Activated T-helper 2 cell treated with anti-CD3 and anti-CD28 coated beads, Interferon-gamma antibody, Interleukin-2, Interleukin-4, amounts not matched to agents 10 μg/mL and 5 μg/mL and 100 μg/mL, durations not matched to agents 14 hours and 24 hours and 36 hours (primary cell): ENCODE data around the gene CADM2. TPM values are rescaled to one million over a fixed set of nuclear protein-coding genes. Genes with fewer than 3 reads are reported as not detected.

Experiments
- DNase-seq: peaks from one replicate; pipeline ENCODE4 v3.0.0; 2021; ENCODE audit warnings: low spot score
- H3K27ac Mint-ChIP-seq: one replicate; pipeline ENCODE4 v1.8.0; 2021; ENCODE audit warnings: mixed read lengths
- H3K27me3 Mint-ChIP-seq: one replicate; pipeline ENCODE4 v1.8.0; 2021; ENCODE audit warnings: low read depth, mixed read lengths
- H3K36me3 Mint-ChIP-seq: one replicate; pipeline ENCODE4 v1.8.0; 2021; ENCODE audit warnings: low read depth, mixed read lengths
- H3K4me1 Mint-ChIP-seq: one replicate; pipeline ENCODE4 v1.8.0; 2021; ENCODE audit warnings: low read depth, mixed read lengths
- H3K4me3 Mint-ChIP-seq: one replicate; pipeline ENCODE4 v1.8.0; 2021; ENCODE audit warnings: low read depth, mild to moderate bottlenecking, moderate library complexity, mixed read lengths
- H3K9me3 Mint-ChIP-seq: one replicate; pipeline ENCODE4 v1.8.0; 2021; ENCODE audit warnings: mixed read lengths
- intact Hi-C: fragments of 100-400 bp; cut with micrococcal nuclease; formaldehyde crosslinking; loops from one replicate; pipeline ENCODE4 v1.15.1; 2023
- total RNA-seq: library from RNA; stranded (reverse); gene quantifications from 2 replicates; pipeline ENCODE4 v1.2.3, GENCODE V29; 2022

CADM2 gene
- total RNA-seq, 1 donor from 2014 or later: not detected

DNA sequence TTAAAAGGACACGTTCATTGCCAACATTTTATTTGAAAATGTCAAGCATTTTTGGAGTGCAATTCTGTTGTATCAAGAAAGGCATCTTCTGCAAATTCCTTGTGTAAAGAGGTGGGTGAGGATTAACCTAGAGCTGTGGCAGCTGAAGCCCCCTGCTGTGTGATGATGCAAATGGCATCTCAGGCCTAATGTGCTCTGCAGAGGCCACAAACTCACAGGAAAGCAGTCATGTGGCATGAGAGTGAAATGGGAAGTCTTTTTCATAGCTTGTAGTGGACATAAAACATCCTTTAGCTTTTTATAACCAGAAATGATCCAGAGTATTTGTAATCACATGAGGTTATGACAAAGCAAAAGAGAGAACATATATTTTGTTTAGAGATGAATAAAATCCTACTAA is 6.4 kb downstream of the CADM2 start:
- Mint-ChIP-seq H3K4me3 (no peak overlapping the region), H3K36me3 (no peaks in the 10 kb centered on the region), H3K4me1 (no peaks in the 10 kb centered on the region), H3K27ac (no peak overlapping the region), H3K9me3 (no peaks in the 10 kb centered on the region), H3K27me3 (peaks cover 13% of the 10 kb centered on the region)
- DNase-seq: no peak
- intact Hi-C loops: no loop called here

DNA sequence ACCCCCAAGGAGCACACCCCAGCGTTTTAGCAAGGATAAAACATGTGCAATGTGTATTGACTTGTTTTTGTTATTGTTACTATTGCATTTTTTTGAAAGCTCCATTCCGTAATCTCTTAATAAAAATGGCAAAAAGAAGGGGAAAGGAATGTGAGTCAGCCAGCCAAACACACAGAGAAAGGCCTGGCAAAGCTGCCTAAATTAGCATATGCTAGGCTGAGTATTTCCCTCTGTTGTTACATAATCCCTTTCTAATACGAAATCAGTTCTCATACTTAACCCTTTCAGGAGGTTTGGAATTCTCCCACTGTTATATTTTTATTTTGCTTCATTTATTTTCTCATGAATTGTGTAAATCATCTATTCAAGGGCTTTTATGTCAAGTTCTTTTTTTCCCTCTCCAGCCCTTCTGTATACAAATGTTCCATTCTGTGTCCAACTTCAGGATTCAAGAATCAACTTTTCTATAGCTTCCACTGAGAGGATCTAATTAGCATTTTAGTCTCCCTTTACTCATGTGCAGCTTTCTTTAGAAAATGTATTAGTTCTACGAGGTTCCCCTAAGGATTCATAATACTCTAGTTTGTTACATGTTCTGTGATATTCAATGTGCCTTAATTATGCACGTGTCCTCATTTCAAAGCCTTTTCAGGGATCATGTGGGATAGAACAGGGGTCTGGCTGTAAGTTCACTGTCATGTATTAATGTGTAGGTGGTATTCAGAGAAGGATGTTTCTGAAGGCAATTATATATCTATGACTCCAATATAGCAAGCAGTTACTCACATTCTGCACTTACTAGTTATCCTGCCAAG is 9.2 kb downstream of the CADM2 start:
- Mint-ChIP-seq H3K9me3 (no peaks in the 10 kb centered on the region), H3K27me3 (no peaks in the 10 kb centered on the region), H3K36me3 (no peaks in the 10 kb centered on the region), H3K4me1 (no peaks in the 10 kb centered on the region), H3K4me3 (no peak overlapping the region), H3K27ac (no peak overlapping the region)
- no peak for DNase-seq
- intact Hi-C loops: no loop called here

DNA sequence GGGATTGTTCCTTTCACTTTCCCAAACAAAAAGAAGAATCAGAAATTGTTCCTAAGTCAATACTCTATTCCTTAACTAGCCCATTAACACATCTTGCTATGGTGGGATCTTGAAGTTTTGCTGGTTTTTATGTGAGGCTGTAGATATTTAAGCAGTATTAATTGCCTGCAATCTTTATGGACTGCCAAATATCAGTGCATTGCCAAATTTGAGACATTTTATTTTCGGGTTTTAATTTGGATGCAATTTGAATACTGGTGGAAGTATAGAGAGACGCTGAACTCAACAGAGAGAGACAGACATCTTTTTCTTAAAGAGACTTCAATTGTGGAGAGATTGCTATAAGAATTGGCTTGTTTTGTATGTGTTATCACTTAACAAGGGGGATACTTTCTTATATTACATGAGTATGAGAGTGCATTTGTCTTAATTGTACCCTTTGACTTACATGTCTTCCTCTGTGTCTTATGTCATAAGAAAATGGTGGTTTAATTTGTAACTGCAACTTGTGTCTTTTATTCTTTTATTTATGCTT is 10.0 kb downstream of the CADM2 start:
- intact Hi-C loops: no loop called here
- no peaks in the 10 kb centered on the region for H3K27me3 Mint-ChIP-seq
- H3K4me1 Mint-ChIP-seq: no peaks in the 10 kb centered on the region
- DNase-seq: no peak
- no peaks in the 10 kb centered on the region for H3K9me3 Mint-ChIP-seq
- no peaks in the 10 kb centered on the region for H3K36me3 Mint-ChIP-seq
- no peak overlapping the region for H3K27ac Mint-ChIP-seq
- no peak overlapping the region for H3K4me3 Mint-ChIP-seq

DNA sequence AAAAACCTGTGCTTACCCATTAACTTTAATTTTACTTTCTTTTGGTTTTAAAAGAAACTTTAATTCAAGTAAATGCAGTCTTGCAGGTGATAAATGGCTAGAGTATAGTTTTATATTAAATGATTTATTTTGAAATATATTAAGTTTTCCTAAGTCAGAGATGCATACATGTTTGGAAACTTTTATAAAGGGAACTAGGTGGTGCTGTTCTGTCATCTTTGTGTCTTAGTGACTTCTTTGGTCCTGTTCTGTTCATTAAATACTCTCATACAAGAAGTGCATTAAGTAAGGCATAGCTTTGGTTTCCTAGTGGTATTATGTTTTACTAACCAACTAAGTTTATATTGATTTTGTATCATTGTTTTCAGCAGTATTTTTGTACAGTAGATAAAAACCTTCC is 15.6 kb downstream of the CADM2 start:
- H3K27ac Mint-ChIP-seq: no peak overlapping the region
- DNase-seq: no peak
- H3K27me3 Mint-ChIP-seq: no peaks in the 10 kb centered on the region
- H3K36me3 Mint-ChIP-seq: no peaks in the 10 kb centered on the region
- no peaks in the 10 kb centered on the region for H3K9me3 Mint-ChIP-seq
- H3K4me3 Mint-ChIP-seq: no peak overlapping the region
- intact Hi-C loops: no loop called here
- H3K4me1 Mint-ChIP-seq: no peaks in the 10 kb centered on the region

DNA sequence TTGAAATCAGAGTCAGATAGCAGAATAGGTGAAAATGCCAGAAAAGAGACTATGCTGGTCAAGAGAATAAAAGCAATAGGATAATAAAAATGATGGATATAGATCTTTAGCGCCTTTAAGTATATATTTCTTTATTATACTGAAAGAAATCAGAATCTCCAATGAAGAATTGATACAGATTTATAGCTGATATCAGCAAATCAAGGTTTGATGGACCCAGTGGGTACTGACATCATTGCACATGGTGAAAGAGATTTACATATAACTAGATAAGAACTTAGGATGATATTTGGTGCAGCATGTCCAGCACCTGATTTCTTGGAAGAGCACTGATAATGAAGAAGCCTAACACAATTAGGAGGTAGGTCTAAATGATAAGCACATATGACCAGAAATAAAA is 18.2 kb downstream of the CADM2 start:
- intact Hi-C loops: no loop called here
- Mint-ChIP-seq H3K4me3 (no peak overlapping the region), H3K27me3 (no peaks in the 10 kb centered on the region), H3K27ac (no peak overlapping the region), H3K9me3 (peaks cover 4% of the 10 kb centered on the region), H3K4me1 (no peaks in the 10 kb centered on the region), H3K36me3 (no peaks in the 10 kb centered on the region)
- no peak for DNase-seq

DNA sequence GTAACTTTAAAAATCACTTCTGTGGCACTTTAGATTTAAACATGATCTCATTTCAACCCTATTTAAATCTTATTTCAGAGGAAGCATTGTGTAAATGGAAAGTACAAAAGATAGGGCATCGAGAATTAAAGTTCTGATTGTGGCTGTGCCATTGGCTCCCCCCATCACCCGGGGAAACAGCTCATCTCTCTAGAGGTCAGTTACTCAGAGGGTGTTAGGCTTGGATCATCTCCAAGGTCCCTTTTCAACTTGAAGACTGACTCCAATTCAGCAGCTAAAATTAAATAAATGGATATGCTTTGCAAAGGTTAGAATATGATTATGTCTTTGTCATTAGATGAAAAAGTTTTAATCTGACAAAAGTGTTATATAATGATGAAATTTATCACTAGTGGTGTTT is 20.1 kb downstream of the CADM2 start:
- DNase-seq: no peak
- Mint-ChIP-seq H3K27ac (no peak overlapping the region), H3K4me1 (no peaks in the 10 kb centered on the region), H3K27me3 (no peaks in the 10 kb centered on the region), H3K4me3 (no peak overlapping the region), H3K36me3 (no peaks in the 10 kb centered on the region), H3K9me3 (peaks cover 4% of the 10 kb centered on the region)
- intact Hi-C loops: no loop called here

DNA sequence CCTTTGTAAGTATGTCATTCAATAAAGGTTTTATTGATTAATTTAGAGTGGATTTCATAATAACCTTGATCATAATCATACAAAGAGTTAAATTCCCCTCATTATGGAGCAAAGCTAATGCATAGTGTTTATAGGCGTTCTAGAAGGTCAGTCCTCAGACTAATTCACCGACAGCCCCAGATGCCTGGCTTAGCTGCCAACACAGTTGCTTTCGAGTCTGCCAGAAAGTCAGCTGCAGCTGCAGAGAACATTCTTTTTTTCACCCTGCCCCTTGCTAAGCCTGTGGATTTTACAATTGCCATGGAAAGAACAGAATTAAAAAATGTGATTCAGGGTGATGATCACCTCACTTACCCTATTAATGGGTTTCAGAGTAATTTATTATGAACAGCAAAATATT is 21.2 kb downstream of the CADM2 start:
- Mint-ChIP-seq H3K4me3 (no peak overlapping the region), H3K27ac (no peak overlapping the region), H3K27me3 (no peaks in the 10 kb centered on the region), H3K9me3 (peaks cover 4% of the 10 kb centered on the region), H3K36me3 (no peaks in the 10 kb centered on the region), H3K4me1 (no peaks in the 10 kb centered on the region)
- intact Hi-C loops: no loop called here
- DNase-seq: no peak

DNA sequence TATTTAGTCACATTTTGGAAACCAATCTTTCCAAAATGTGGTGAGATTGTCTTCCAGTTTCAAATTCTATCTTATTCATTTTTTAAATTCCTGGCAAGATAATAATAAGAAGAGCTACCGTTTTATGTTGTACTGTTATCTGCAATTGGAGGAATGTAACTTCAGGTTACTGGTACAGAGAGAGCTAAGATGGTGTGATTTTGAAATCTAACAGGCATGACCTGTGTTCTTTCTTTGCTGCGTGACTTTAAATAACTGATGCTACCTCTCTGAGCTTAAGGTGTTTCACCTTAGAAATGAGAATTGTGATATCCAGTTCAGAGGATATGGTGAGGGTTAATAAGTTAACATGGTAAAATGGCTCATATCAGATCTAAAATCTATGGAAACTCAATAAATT is 21.7 kb downstream of the CADM2 start:
- intact Hi-C loops: no loop called here

DNA sequence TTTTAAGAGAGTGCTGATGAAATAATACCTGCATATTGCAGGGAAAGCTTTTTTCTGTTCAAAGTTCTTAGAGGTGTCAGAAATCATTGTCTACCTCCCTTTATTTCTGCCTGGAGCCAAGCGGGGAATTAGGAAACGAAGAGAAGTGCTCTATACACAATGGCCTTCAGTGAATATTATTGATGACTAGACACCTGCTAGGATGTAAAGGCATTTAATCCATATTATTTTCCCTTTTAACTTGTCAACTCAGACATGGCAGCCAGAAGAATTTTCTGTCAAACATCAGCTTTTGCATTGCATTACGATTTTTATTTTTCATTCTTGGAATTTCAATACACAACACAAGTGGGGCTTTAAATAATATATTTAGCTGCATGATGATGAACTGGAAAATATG is 24.7 kb downstream of the CADM2 start:
- DNase-seq: no peak
- no peaks in the 10 kb centered on the region for H3K36me3 Mint-ChIP-seq
- no peak overlapping the region for H3K27ac Mint-ChIP-seq
- H3K4me3 Mint-ChIP-seq: no peak overlapping the region
- H3K9me3 Mint-ChIP-seq: peaks cover 4% of the 10 kb centered on the region
- H3K4me1 Mint-ChIP-seq: no peaks in the 10 kb centered on the region
- H3K27me3 Mint-ChIP-seq: no peaks in the 10 kb centered on the region
- intact Hi-C loops: no loop called here

More for the DNA sequence above, 21.7 kb downstream of the CADM2 start:
- H3K4me3 Mint-ChIP-seq: no peak overlapping the region
- no peaks in the 10 kb centered on the region for H3K27me3 Mint-ChIP-seq
- no peak overlapping the region for H3K27ac Mint-ChIP-seq
- no peaks in the 10 kb centered on the region for H3K4me1 Mint-ChIP-seq
- H3K9me3 Mint-ChIP-seq: peaks cover 4% of the 10 kb centered on the region
- no peak for DNase-seq
- no peaks in the 10 kb centered on the region for H3K36me3 Mint-ChIP-seq

DNA sequence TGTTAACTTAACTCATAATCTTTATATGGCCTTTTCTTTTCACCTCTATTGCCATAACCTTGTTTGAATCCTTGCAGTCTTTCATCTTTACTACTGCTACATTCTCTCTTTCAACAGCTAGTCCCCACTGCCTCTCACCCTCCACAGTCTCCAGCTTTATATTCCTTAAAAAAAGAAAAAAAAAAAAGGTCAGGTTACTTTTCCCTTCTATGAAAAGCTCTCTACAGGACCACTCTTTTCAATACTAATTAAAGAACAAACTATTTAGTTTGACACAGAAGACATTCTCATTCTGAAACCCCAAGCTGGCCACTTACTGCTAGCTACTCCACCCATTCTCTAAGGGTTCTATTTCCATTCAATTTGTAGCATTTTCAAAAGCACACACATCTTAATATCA is 25.6 kb downstream of the CADM2 start:
- intact Hi-C loops: no loop called here
- peaks cover 4% of the 10 kb centered on the region for H3K9me3 Mint-ChIP-seq
- no peak overlapping the region for H3K4me3 Mint-ChIP-seq
- no peak for DNase-seq
- no peaks in the 10 kb centered on the region for H3K27me3 Mint-ChIP-seq
- H3K27ac Mint-ChIP-seq: no peak overlapping the region
- no peaks in the 10 kb centered on the region for H3K36me3 Mint-ChIP-seq
- no peaks in the 10 kb centered on the region for H3K4me1 Mint-ChIP-seq

DNA sequence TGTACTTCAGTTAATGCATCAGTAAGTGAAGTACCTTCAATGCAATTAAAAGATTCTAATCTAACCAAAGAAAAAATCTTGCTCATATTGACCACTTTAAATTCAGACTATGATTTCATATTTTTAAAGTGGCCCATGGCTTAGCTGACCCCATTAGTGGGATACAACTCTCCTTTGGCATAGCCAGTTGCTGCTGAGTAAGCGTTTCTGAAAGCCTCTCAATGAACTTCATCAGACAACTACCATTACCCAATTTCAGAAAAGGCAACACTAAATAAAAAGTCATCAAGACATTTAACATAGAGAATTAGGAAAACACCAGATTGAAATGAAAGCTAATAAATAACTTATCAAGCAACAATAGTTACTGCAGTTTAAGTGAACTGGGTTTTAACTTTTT is 27.0 kb downstream of the CADM2 start:
- no peaks in the 10 kb centered on the region for H3K27me3 Mint-ChIP-seq
- no peak for DNase-seq
- H3K4me3 Mint-ChIP-seq: no peak overlapping the region
- H3K4me1 Mint-ChIP-seq: no peaks in the 10 kb centered on the region
- no peak overlapping the region for H3K27ac Mint-ChIP-seq
- intact Hi-C loops: no loop called here
- H3K9me3 Mint-ChIP-seq: no peaks in the 10 kb centered on the region
- H3K36me3 Mint-ChIP-seq: no peaks in the 10 kb centered on the region

DNA sequence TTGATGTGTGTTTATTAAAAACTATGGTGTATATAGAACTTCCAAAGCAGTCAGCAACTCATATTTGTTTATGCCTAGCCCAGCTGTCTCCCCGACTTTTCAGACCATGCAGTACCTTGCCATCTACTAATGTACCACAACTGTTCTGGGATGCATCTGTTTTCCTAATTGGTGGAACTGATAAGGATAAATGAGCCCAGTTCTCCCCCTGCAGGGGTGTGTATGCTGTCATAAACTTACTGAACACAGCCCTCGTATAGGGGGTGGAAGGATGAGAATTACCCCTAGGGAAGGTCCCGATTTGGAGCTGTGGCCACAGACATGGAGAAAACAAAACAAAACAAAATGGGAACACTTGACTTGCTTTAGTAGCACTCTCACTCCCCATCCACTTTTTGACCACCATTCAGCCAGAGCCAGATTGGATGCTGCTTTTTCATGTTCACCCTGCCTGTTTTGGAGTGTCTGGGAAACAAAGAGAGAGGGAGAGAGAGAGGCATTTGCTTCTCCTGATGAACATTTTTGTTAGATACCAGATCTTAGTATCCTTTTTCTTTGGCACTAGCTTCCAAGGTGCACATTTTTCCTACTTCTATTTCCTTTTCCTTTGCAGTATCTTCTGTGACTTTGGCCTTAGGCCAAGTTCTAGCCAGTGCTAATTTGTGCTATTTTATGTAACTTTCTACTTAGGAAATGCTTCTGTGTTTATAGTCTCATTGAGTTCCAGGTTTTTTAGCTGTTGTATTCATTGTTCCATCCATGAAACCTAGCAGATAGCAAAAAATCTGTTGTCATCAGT is 29.1 kb downstream of the CADM2 start:
- Mint-ChIP-seq H3K36me3 (no peaks in the 10 kb centered on the region), H3K27ac (no peak overlapping the region), H3K9me3 (peaks cover 5% of the 10 kb centered on the region), H3K4me1 (no peaks in the 10 kb centered on the region), H3K4me3 (no peak overlapping the region), H3K27me3 (no peaks in the 10 kb centered on the region)
- intact Hi-C loops: no loop called here
- DNase-seq: no peak

DNA sequence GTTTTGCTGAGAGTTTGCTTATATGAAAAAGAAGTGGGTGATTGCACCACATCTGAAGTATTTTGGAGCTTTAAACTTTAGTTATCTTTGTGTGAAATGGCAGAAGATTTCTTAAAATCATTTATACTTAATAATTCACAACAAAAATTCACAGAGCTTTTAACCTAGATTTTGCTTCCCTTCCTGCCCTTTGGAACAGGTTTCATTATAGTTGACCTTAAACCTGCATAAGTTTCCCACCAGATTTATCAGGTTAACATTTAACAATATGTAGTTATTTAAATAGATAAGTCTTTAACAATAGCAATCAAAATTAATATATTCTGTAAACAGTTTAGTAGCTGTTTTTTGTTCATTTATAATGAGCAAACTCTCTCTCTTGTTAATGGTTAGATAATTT is 30.3 kb downstream of the CADM2 start:
- Mint-ChIP-seq H3K4me1 (no peaks in the 10 kb centered on the region), H3K27ac (no peak overlapping the region), H3K4me3 (no peak overlapping the region), H3K27me3 (no peaks in the 10 kb centered on the region), H3K9me3 (peaks cover 8% of the 10 kb centered on the region), H3K36me3 (no peaks in the 10 kb centered on the region)
- no peak for DNase-seq
- intact Hi-C loops: no loop called here
